Lung (tissue), 16 donors: ENCODE measurements around the gene CPXCR1. TPM values are rescaled to one million over a fixed set of nuclear protein-coding genes. Genes with fewer than 3 reads are reported as not detected.
"Not testable (repeated sequence)": the region's sequence is repeated elsewhere in the genome, so short reads cannot be mapped to it uniquely, and the experiment has no call there.

Experiments
- ATAC-seq: fragments of 200-7000 bp; cut with Tn5 transposase; one replicate; pipeline ENCODE4 v1.9.1; 2020; ENCODE audit warnings: moderate number of reproducible peaks; ENCODE audit not compliant: insufficient read depth, low FRiP score
- DNase-seq, 3 donors: peaks; one replicate each; pipeline ENCODE4 v3.0.0-alpha.2; 2013 to 2017
- H3K27ac ChIP-seq, 2 donors: one replicate each; pipeline ENCODE4 v1.5.1; 2013; ENCODE audit warnings: mild to moderate bottlenecking in 2 of 2, moderate library complexity in 2 of 2, control low read depth in 1 of 2, inconsistent platforms in 1 of 2, low read depth in 1 of 2, low read length in 1 of 2
- H3K27me3 ChIP-seq, 3 donors: one replicate each; pipeline ENCODE4 v1.5.1; 2013; ENCODE audit warnings: low read length in 2 of 3; ENCODE audit not compliant: control insufficient read depth in 3 of 3, insufficient read depth in 3 of 3
- H3K36me3 ChIP-seq, 4 donors: one replicate each; pipeline ENCODE4 v1.5.1; 2013; ENCODE audit warnings: low read length in 4 of 4, mild to moderate bottlenecking in 1 of 4, moderate library complexity in 1 of 4; ENCODE audit not compliant: control insufficient read depth in 4 of 4, insufficient read depth in 4 of 4
- H3K4me1 ChIP-seq, 5 donors: one replicate each; pipeline ENCODE4 v1.5.1; 2013; ENCODE audit warnings: low read length in 5 of 5, mild to moderate bottlenecking in 2 of 5, moderate library complexity in 1 of 5; ENCODE audit not compliant: control insufficient read depth in 5 of 5, insufficient read depth in 5 of 5
- H3K4me3 ChIP-seq: one replicate; pipeline ENCODE4 v1.5.1; 2013; ENCODE audit warnings: mild to moderate bottlenecking, control low read depth, moderate library complexity
- H3K9ac ChIP-seq, 2 donors: one replicate each; pipeline ENCODE4 v1.5.1; 2013; ENCODE audit warnings: low read length in 2 of 2, control low read depth in 1 of 2; ENCODE audit not compliant: insufficient read depth in 1 of 2
- H3K9me3 ChIP-seq, 4 donors: one replicate each; pipeline ENCODE4 v1.5.1; 2013; ENCODE audit warnings: low read length in 3 of 4, mild to moderate bottlenecking in 1 of 4, moderate library complexity in 1 of 4; ENCODE audit not compliant: control insufficient read depth in 4 of 4, insufficient read depth in 3 of 4
- CTCF ChIP-seq: IDR thresholded peaks from 2 replicates; pipeline ENCODE4 v1.5.1; 2012; ENCODE audit warnings: mild to moderate bottlenecking; ENCODE audit errors: control extremely low read depth, extremely low read depth
- WGBS, 2 donors: extraction: QIAGEN DNeasy Blood & Tissue Kit; methylation state at CpG; one replicate each; pipeline ENCODE4 v1.1.7; 2013; 5-methylcytosine and 5-hydroxymethylcytosine counted together
- long read RNA-seq, 5 donors: transcript quantifications; one replicate each; lab custom pipeline, GENCODE V29; 2026
- polyA plus RNA-seq, 2 donors: library from polyadenylated mRNA; stranded (reverse); fragments of 200-250 nt; gene quantifications; one replicate each; pipeline ENCODE4 v1.2.1, GENCODE V29; 2013
- total RNA-seq, 2 donors: library from RNA; depleted of rRNA in 1 of 2; stranded (reverse); fragments of >200 nt in 1 of 2; gene quantifications; one replicate each; pipeline ENCODE4 v1.2.1, GENCODE V29; 2014 to 2021
- donor health status: control.
- donor health status: control.
- donor health status: Bipolar disorder and iron deficiency.
- donor health status: healthy.
- donor health status: DM: yes; HTN: yes; CAD: no.

The CPXCR1 gene
- total RNA-seq = under 1 TPM in 1 of 2 donors, not detected in 1; 0.15 TPM
- polyA plus RNA-seq = not detected
- long read RNA-seq, donor 1 = 0 reads
- long read RNA-seq, donor 2 = 0 reads
- long read RNA-seq, donor 3 = 0 reads
- long read RNA-seq, donor 4 = 0 reads
- long read RNA-seq, donor 5 = 0 reads

- Histone ChIP-seq H3K4me3 (no peak within 1 kb of the TSS), H3K9me3 (peaks cover 0 to 2% (median 0%) of the 10 kb centered on the region in 4 donors), H3K36me3 (no peaks in the 10 kb centered on the region), H3K27me3 (no peaks in the 10 kb centered on the region), H3K4me1 (no peaks in the 10 kb centered on the region), H3K27ac (no peak within 1 kb of the TSS), H3K9ac (no peak within 1 kb of the TSS)
- ATAC-seq (no peak), DNase-seq (no peak)
- WGBS, 2 donors = 49 to 70% methylated on average over 3 of the region's 3 CpGs
- no peak for TF ChIP-seq CTCF
These were observed at the start of gene CPXCR1 for GRCh38 chrX:88746925-88747324. TSS of gene CPXCR1 (plus strand) at chrX:88747225. CDS start at chrX:88753415, 6,190 bp downstream.

DNA sequence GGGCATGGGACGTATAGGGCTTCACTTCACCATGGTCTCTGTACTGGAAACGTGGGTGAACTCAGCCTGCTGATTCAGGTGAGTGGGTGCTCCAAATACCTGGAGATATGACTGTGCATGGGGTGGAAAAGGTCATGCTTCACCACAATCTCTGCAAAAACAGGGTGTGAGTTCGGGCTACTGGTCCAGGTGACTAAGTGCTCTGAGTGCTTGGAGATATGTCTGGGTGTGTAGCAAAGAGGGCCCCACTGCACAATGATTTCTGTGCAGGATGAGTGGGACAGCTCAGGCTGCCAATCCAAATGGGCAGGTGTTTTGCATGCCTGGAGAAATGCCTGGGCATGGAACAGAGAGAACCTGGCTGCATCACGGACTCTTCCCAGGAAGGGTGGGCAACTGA, 11.2 kb upstream of the CPXCR1 start:
- DNase-seq = no peak
- Histone ChIP-seq H3K9me3 (peaks cover 0 to 2% (median 0%) of the 10 kb centered on the region in 4 donors), H3K36me3 (no peaks in the 10 kb centered on the region), H3K4me1 (no peaks in the 10 kb centered on the region), H3K27me3 (peaks cover 0 to 2% (median 0%) of the 10 kb centered on the region in 3 donors), H3K9ac (no peak overlapping the region), H3K27ac (no peak overlapping the region), H3K4me3 (no peak overlapping the region)
- no peak for ATAC-seq
- no peak for TF ChIP-seq CTCF
- 71 to 79% methylated on average over 4 of the region's 4 CpGs for WGBS, 2 donors

- not testable (repeated sequence) for H3K9ac ChIP-seq, DNase-seq, H3K27me3 ChIP-seq, H3K27ac ChIP-seq, H3K4me1 ChIP-seq, ATAC-seq, H3K4me3 ChIP-seq, H3K9me3 ChIP-seq, H3K36me3 ChIP-seq
- 93 to 94% methylated on average over 9 to 11 of the region's 11 CpGs for WGBS, 2 donors
These were observed 810 bp upstream of the CPXCR1 start for GRCh38 chrX:88746215-88746614.

- not testable (repeated sequence) for DNase-seq, ATAC-seq, H3K4me3 ChIP-seq, H3K27ac ChIP-seq, H3K9ac ChIP-seq, H3K9me3 ChIP-seq, H3K27me3 ChIP-seq, H3K36me3 ChIP-seq, H3K4me1 ChIP-seq
- 93 to 96% methylated on average over 5 of the region's 5 CpGs for WGBS, 2 donors
These were observed 5.3 kb downstream of the CPXCR1 start for GRCh38 chrX:88752339-88752738.
